Fibroblast of villous mesenchyme (primary cell): ENCODE data around the gene XYLT1. TPM values are rescaled to one million over a fixed set of nuclear protein-coding genes. Genes with fewer than 3 reads are reported as not detected.

Experiments
- DNase-seq: peaks from one replicate; pipeline ENCODE4 v3.0.0-alpha.2; 2010; ENCODE audit warnings: low read depth
- H3K4me3 ChIP-seq: 2 replicates; pipeline ENCODE4 v1.5.1; 2011; ENCODE audit warnings: low read depth, mild to moderate bottlenecking, low read length
- total RNA-seq: library from RNA; depleted of rRNA; stranded (reverse); fragments of >200 nt; gene quantifications from 2 replicates; pipeline ENCODE4 v1.2.3, GENCODE V29; 2012
- TF ChIP-seq, protein P1 (sequence below): IDR thresholded peaks from 2 replicates; pipeline ENCODE4 v1.5.1; 2012; ENCODE audit warnings: low read depth, mild to moderate bottlenecking, low read length; ENCODE audit not compliant: insufficient read depth

XYLT1 gene
- total RNA-seq, 1 donor: 2.6 TPM

DNA sequence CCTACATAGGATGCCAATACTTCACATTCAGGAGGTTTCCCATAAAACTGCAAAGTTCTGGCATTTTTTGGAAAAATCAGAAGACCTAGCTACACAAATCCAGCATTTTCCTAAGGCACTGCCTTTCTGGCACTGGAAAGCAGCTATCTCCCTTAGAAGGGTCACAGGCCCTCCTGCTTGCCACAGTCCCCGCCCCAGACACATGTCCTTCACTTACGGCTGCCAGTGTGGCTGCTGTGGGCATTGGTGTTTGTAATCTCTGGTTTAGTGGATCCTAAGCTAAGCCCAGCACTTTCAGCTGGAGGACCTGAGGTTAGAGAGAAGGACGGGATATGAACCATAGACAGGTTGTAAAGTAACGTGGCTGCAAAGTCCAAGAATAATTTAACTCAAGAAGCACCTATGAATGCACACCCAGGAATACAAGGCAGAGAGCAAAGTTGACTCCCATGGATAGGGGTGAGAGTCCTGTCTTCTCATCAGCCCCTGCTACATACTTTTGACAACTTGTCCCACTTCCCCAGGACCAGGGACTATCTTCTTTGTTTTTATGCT lies 100.0 kb downstream of the XYLT1 start:
- TF ChIP-seq, protein P1, sequence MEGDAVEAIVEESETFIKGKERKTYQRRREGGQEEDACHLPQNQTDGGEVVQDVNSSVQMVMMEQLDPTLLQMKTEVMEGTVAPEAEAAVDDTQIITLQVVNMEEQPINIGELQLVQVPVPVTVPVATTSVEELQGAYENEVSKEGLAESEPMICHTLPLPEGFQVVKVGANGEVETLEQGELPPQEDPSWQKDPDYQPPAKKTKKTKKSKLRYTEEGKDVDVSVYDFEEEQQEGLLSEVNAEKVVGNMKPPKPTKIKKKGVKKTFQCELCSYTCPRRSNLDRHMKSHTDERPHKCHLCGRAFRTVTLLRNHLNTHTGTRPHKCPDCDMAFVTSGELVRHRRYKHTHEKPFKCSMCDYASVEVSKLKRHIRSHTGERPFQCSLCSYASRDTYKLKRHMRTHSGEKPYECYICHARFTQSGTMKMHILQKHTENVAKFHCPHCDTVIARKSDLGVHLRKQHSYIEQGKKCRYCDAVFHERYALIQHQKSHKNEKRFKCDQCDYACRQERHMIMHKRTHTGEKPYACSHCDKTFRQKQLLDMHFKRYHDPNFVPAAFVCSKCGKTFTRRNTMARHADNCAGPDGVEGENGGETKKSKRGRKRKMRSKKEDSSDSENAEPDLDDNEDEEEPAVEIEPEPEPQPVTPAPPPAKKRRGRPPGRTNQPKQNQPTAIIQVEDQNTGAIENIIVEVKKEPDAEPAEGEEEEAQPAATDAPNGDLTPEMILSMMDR: no peak
- no peak for DNase-seq
- no peak overlapping the region for H3K4me3 ChIP-seq

DNA sequence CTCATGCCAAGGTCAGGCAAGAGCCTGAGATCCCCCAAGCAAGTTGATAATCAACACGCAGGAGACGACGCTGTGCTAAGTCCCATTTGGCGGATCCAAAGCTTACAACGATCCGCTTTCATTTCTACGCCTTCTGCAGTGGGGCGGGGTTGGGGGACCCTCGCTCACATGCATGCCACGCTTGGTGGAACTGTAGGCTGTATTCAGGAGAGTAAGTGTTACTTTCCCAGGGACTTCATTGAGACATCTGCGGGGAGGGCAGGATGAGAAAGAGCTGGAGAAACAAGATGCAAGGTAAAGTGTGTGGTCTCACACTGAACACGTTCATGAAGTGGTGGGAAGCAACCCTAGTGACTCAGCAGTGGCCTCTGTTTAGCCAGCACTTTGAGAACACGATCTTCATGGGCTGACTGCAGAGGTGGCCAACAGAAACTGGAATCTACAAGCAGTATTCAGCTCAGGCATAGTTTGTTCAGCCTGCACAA lies 100.5 kb downstream of the XYLT1 start:
- TF ChIP-seq, protein P1: no peak
- no peak overlapping the region for H3K4me3 ChIP-seq
- DNase-seq: no peak

DNA sequence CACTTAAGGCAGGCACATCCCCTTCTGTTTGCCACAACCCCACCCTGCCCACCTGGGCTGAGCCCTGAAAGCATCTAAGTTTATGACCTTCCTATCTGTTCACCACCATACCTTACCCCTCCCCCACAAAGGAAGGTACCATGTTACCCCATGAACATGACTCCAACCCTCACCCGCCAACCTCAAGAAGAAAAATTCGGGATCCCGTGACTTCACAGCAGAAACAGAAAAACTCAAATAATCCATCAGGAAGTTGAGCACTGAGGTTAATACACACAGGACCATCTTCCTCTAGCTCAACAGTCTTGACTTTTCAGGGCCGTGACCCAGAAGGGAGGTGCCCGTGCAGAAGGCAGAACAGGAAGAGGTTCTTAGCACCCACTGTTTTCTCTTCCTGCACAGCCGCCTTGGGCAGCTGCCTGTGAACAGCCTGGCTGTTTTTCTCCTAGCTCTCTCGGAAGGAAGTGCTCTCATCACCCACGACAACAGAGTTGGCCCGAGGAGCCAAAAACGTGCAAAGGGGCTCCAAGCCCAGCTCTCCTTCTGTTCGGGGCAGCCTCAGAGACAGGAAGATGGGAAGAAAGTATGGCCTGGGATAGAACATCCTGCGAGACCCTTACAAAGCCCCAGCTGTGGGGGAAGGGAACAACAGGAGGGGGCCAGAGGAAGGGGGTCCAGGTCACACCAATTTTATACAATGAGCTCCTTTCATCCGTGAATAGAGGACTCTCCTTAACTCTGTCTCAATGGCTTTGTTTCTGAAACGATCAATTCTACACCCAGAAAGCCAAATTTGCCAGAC lies 101.1 kb downstream of the XYLT1 start:
- TF ChIP-seq, protein P1: no peak
- no peak for DNase-seq

DNA sequence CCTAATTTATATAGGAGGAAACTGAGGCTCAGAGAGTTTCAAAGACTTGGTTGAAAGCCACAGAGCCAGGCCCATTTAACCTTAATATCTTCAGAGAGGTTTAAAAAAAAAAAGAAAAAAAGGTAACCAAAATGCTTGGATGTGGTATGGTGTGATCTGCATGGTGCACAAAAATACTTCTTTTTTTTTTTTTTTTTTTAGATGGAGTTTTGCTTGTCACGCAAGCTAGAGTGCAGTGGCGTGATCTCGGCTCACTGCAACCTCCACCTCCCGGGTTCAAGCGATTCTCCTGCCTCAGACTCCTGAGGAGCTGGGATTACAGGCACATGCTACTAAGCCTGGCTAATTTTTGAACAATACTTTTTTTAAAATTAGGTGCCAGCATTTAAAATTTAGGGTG lies 101.8 kb downstream of the XYLT1 start:
- TF ChIP-seq, protein P1: no peak
- DNase-seq: no peak
- H3K4me3 ChIP-seq: no peak overlapping the region

More for the DNA sequence above, 101.1 kb downstream of the XYLT1 start:
- H3K4me3 ChIP-seq: no peak overlapping the region

DNA sequence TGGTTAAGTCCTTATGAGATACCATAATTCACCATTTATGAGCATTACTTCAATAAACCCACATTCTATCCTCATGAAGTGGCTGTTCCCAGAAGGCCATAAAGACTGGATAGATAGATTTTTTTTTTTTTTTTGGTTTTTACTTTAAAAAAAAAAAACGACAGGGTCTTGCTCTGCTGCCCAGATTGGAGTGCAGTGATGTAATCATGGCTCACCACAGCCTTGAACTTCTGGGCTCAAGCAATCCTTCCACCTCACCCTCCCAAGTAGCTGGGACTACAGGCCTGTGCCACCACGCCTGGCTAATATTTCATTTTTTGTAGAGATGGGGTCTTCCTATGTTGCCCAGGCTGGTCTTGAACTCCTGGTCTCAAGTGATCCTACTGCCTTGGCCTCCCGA lies 102.3 kb downstream of the XYLT1 start:
- TF ChIP-seq, protein P1: no peak

DNA sequence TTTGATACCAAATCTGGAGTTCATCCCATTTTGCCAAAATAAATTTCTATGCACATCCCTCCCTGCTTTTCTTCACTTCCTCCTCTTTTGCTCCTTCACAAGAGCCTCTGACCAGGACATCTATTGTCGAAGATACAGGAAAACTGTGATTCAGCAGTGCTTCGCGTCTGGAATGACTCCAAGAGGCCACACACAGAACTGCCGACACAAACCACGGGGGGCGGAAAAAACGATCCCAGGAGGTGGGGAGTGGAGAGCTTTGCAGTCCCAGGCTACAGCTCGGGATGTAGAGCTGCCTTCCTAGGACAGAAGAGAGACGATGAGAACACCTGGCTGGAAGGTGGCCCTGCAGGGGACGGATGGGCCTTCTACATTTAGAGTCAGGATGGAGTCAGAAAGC lies 102.8 kb downstream of the XYLT1 start:
- peak; percentile 26 for DNase-seq
- no peak overlapping the region for H3K4me3 ChIP-seq
- TF ChIP-seq, protein P1: peak; percentile 11

More for the DNA sequence above, 102.3 kb downstream of the XYLT1 start:
- H3K4me3 ChIP-seq: no peak overlapping the region
- no peak for DNase-seq
